HG03108 (cell line): ENCODE measurements around the gene PDZD8.
A peak's percentile ranks its signal among the peaks of the same experiment; 100 is the strongest.

Source experiments
- ATAC-seq: cut with Tn5 transposase; IDR thresholded peaks from one replicate; pipeline ENCODE4 v1.9.1; 2021; ENCODE audit warnings: moderate library complexity; ENCODE audit not compliant: unreplicated experiment

PDZD8 gene

GRCh38 chr10:117391436-117392205 lies 16.4 kb upstream of the PDZD8 start:
- no peak for ATAC-seq

DNA sequence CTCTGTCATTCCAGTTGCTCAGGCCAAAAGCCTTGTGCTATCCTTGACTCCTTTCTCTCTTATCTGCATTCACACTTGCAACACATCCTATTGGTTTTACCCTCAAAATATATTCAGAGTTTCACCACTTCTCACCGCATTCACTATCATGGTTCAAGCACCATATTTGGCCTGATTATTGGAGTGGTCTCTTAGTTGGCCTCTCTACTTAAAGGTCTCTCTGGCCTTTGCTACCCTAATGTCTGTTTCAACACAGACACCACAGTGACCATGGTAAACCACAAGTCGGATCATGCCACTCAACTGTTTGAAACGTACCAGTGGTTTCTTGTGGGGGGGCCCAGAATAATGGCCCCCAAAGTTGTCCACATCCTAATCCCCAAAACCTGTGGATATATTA lies 15.2 kb upstream of the PDZD8 start:
- no peak for ATAC-seq

GRCh38 chr10:117386805-117387204 lies 11.6 kb upstream of the PDZD8 start:
- ATAC-seq: no peak

- no peak for ATAC-seq
Observed at GRCh38 chr10:117382861-117383260, 7.6 kb upstream of the PDZD8 start.

DNA sequence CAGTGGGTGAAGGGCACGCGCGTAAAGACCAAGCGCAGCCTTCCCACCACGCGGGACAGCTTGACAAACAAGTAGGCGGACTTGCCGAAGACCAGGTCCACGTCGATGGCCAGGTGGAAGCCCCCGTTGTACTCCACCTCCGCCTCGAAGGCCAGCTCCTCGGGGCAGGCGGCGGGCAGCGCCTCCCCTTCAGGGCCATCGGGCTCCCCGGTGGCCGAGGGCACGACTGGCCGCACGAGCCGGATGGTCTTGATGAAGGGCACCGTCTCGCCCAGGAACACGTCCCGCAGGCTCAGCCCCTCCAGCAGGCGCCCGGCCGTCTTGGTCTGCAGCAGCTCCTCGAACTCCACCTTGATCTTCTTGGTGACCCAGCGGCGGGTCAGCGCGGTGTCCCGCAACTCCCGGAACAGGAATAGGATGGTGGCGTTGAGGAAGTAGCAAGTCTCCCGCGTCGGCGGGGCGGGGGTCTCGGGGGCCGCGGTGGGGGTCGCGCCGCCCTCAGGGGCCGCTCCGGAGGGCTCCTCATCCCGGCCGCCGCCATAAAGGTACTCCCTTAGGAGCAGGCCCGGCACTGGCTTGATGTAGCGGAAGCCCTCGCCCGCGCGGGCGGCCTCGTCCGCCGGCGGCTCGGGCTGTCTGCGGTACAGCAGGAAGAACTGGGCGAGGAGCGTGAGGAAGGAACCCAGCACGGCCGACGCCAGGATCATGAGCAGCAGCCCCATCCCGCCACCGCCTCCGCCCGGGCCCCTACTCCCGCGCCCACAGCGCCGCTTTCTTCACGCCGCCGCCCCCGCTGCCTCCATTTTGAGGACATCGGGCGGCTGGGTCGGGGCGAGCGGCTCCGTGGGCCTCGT lies 507 bp downstream of the PDZD8 start:
- peak; percentile 31 for ATAC-seq

- ATAC-seq: peak; percentile 24
Observed at GRCh38 chr10:117373823-117374505, 1.3 kb downstream of the PDZD8 start.

DNA sequence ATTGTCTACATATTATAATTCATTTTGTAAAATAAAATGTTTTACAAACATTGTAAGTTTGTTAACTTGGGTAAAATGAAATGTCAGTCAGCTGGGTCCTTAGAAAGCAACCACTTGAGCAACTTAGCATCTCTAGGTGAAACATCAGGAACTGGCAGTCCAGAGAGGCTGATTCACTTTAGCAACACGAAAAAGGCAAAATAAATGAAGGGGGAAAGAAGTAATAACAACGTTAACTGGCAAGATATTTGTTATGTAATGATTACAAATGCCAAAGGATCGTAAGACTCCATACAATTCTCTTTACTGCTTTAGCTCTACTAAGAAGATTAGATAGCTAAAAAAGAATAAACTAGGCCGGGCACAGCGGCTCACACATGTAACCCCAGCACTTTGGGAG lies 5.0 kb downstream of the PDZD8 start:
- ATAC-seq: no peak

DNA sequence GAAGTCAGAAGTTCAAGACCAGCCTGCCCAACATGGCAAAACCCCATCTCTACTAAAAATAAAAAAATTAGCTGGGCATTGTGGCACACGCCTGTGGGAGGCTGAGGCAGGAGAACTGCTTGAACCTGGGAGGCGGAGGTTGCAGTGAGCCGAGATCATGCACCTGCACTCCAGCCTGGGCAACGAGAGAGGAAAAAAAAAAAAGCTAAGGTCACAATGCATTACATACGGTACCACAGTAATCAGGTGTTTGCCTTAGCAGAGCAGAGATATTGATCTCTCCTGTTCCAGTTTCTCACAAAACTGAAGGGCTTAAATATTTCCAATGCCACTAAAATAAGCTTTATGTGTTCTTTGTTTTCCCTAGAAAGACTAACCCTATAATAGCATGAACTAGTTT lies 7.5 kb downstream of the PDZD8 start:
- no peak for ATAC-seq

DNA sequence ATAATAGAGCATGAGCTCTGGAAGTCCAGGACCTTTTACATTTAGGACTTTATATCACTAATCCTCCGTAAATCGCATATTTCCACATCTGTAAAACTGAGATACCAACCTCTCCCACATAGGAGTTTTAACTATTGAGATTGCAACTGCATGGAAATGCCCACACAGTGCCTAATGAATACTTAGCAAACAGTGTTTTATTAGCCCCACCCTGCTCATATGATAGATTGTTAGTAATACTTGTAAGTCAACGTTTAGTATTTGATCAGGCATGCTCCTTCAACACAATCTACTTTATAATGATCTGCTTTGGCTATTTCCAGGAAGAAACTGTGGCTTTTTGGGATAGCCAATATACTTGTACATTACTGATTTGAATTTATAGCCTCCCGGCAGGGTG lies 8.5 kb downstream of the PDZD8 start:
- no peak for ATAC-seq

GRCh38 chr10:117365612-117366011 lies 9.6 kb downstream of the PDZD8 start:
- ATAC-seq: peak; percentile 34

- no peak for ATAC-seq
Observed at GRCh38 chr10:117364110-117364960, 10.9 kb downstream of the PDZD8 start.

DNA sequence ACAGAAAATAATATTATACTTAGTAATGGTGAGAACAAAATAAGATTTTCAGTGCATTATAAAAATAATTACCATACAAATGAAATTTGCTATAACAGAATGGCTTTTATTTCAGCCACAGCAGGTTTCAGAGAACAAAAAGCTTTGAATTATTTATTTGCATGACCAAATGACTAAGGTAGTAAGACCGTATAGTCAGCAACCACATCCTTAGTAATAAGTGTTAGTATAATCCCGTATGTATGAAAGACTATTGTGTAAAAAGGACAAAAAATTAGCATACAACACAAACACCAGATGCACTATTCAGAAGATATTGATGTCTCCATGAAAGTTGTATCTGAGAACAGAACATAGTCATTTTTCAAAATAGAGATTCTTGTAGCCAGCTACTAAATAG lies 12.2 kb downstream of the PDZD8 start:
- ATAC-seq: peak; percentile 32

DNA sequence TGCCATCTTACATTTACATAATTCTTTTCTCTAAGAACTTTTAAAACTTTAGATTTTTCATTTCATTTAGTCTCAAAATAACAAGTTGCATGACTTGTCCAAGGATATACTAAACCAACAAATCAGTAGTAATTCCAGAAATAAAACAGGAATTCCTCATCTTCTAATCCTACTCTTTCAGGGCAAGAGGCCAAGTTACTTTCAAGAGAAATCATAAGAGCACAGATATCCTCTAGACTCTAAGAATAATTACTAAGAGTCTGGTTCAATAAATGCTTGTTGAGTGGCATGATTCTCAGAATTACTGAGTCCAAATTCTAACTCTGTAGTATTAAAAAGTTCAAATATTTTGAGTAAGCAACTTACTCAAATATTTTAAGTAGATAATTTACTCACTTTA lies 12.9 kb downstream of the PDZD8 start:
- ATAC-seq: no peak

DNA sequence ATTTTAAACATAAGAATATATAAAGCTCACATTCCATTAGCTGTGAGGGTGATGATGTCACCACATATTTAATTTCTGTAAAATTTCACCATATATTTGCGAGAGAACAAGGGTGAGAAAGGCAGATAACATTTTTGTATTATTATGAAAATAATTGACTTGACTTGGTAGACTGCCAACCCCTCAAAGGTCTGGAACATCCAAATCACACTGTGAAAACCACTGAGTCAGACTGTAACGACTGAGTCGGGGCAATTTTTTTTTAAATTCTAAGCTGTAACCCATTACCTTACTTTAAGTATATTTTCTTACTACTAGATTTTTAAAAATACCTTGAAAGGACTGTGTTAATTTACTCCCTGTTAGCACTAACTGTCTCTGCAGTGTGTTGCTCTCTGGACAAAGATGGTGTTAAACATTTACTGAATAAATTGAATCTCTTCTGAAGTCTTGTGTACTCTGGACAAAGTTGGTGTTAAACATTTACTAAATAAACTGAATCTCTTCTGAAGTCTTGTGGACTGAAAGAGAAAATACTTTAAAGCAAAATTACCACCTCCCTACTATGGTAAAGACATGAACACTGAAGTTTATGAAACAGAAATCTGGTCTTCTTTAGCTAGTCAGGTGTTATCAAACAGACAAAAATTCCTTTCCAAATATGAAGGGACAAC lies 14.1 kb downstream of the PDZD8 start:
- peak; percentile 65 for ATAC-seq

GRCh38 chr10:117360016-117360415 lies 15.2 kb downstream of the PDZD8 start:
- no peak for ATAC-seq

DNA sequence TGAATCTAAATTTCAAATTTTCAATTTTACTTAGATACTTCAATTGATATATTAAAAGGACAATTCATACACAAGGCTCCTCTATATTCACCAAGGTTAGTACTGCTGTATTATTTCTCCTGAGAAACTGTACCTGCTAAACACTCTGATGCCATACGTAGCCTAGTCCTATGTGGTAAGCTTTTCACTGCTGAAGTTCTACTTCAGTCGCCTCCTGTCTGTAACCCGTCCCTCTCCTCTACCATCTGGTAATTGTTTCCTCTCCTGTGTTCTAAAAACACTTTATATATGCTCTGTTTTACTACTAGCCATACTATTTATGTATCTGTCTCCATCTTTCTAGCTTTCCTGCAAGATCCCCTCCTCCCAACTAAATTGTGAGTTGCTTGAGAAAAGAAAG lies 20.2 kb downstream of the PDZD8 start:
- no peak for ATAC-seq

GRCh38 chr10:117353684-117354083 lies 21.6 kb downstream of the PDZD8 start:
- no peak for ATAC-seq

GRCh38 chr10:117352724-117353123 lies 22.5 kb downstream of the PDZD8 start:
- ATAC-seq: no peak

GRCh38 chr10:117351996-117352395 lies 23.2 kb downstream of the PDZD8 start:
- no peak for ATAC-seq

DNA sequence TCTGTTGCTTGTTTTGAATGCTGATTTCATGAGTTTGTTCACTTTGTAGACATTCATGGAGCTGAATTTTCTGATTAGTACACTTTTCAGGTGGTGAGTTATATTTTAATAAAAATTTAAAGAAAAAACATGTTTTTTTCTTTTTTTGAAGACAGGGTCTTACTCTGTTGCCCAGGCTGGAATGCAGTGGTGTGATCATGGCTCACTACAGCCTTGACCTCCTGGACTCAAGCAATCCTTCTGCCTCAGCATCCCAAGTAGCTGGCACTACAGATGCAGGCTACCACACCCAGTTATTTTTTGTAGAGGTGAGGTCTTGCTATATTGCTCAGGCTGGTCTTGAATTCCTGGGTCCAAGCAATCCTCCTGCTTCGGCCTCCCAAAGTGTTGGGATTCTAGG lies 23.7 kb downstream of the PDZD8 start:
- ATAC-seq: no peak
